Hepatocyte (in vitro differentiated cells): Measurements from ENCODE around the gene CBFA2T3.

Experiments
- CTCF ChIP-seq: fragments of 200-600 bp; sonication (generic); IDR thresholded peaks from 2 replicates; pipeline ENCODE4 v1.5.1; 2016; ENCODE audit warnings: antibody characterized with exemption, mild to moderate bottlenecking; ENCODE audit not compliant: poor library complexity
- EZH2 ChIP-seq: fragments of 200-600 bp; sonication (generic); IDR thresholded peaks from 2 replicates; pipeline ENCODE4 v1.6.1; 2016; ENCODE audit warnings: antibody characterized with exemption, mild to moderate bottlenecking, borderline replicate concordance
- EZH2phosphoT487 ChIP-seq: fragments of 200-600 bp; sonication (generic); IDR thresholded peaks from one replicate; pipeline ENCODE4 v1.6.1; 2018; ENCODE audit warnings: antibody characterized with exemption, mild to moderate bottlenecking, low read depth, moderate library complexity; ENCODE audit not compliant: unreplicated experiment, severe bottlenecking

GRCh38 chr16:88914750-88915368 is 62.1 kb downstream of the CBFA2T3 start:
- TF ChIP-seq CTCF (no peak), EZH2 (no peak), EZH2phosphoT487 (no peak)
